ENCODE measurements around the gene PTGER1. TPM values are rescaled to one million over a fixed set of nuclear protein-coding genes. Genes with fewer than 3 reads are reported as not detected.

Gene PTGER1
- polyA plus RNA-seq, 1 donor (not counting 4 experiments of a cell fraction or from before 2014, with no cell fraction given), result not detected

- Histone ChIP-seq H3K4me3 (ENCODE audit: control insufficient read depth in 2 of 3, extremely low read depth in 1 of 3, insufficient read depth in 2 of 3, low read depth in 1 of 3, low read length in 3 of 3) (no peak overlapping the region), H4K20me1 (ENCODE audit: control insufficient read depth, extremely low read depth, insufficient read depth, low read length) (peaks cover 5% of the 10 kb centered on the region), H3K27ac (ENCODE audit: control insufficient read depth, insufficient read depth, low read length) (no peak overlapping the region), H3K9ac (ENCODE audit: control insufficient read depth, extremely low read depth, insufficient read depth, low read length) (no peak overlapping the region), H3K9me1 (ENCODE audit: control insufficient read depth, extremely low read depth, insufficient read depth, low read length) (no peaks in the 10 kb centered on the region), H2AFZ (ENCODE audit: control insufficient read depth, low read length) (no peak overlapping the region), H3K4me1 (ENCODE audit: control insufficient read depth, extremely low read depth, insufficient read depth, low read length) (peaks cover 26% of the 10 kb centered on the region), H3K36me3 (ENCODE audit: control insufficient read depth in 2 of 2, extremely low read depth in 1 of 2, insufficient read depth in 2 of 2, low read length in 2 of 2) (peaks cover 27 to 41% of the 10 kb centered on the region in 2 experiments), H3K79me2 (ENCODE audit: control insufficient read depth, insufficient read depth, low read length) (peaks cover 9% of the 10 kb centered on the region), H3K4me2 (ENCODE audit: control insufficient read depth, extremely low read depth, insufficient read depth, low read depth, low read length) (no peak overlapping the region), H3K27me3 (ENCODE audit: control insufficient read depth, extremely low read depth, insufficient read depth, low read length) (peaks cover 3% of the 10 kb centered on the region), H3K9me3 (ENCODE audit: control insufficient read depth, low read depth, low read length) (no peaks in the 10 kb centered on the region)
- TF ChIP-seq EZH2 (IDR thresholded peaks at IDR 0.05; ENCODE audit: low read length) (no peak), CTCF (optimal IDR thresholded peaks at IDR 0.05 in 1 of 3, IDR thresholded peaks at IDR 0.05 in 1 of 3, conservative IDR thresholded peaks at IDR 0.05 in 1 of 3; ENCODE audit: extremely low read depth in 1 of 3, insufficient read depth in 2 of 3, low read length in 3 of 3) (no peak)
- dilution Hi-C loops (cut with MboI; ENCODE audit: extremely low pct_ligation_motif_present, low sequenced_read_pairs), result no loop called here
- no peak for DNase-seq (ENCODE audit: low read depth, low spot score)
- no peak for FAIRE-seq
Observed at GRCh38 chr19:14478113-14478545, 3.0 kb upstream of the PTGER1 start.

- Histone ChIP-seq H3K4me3 (ENCODE audit: control insufficient read depth in 2 of 3, extremely low read depth in 1 of 3, insufficient read depth in 2 of 3, low read depth in 1 of 3, low read length in 3 of 3) (no peak overlapping the region), H3K79me2 (ENCODE audit: control insufficient read depth, insufficient read depth, low read length) (peaks cover 9% of the 10 kb centered on the region), H3K4me2 (ENCODE audit: control insufficient read depth, extremely low read depth, insufficient read depth, low read depth, low read length) (no peak overlapping the region), H3K9ac (ENCODE audit: control insufficient read depth, extremely low read depth, insufficient read depth, low read length) (no peak overlapping the region), H3K27me3 (ENCODE audit: control insufficient read depth, extremely low read depth, insufficient read depth, low read length) (peaks cover 6% of the 10 kb centered on the region), H3K9me3 (ENCODE audit: control insufficient read depth, low read depth, low read length) (no peaks in the 10 kb centered on the region), H4K20me1 (ENCODE audit: control insufficient read depth, extremely low read depth, insufficient read depth, low read length) (peaks cover 5% of the 10 kb centered on the region), H3K4me1 (ENCODE audit: control insufficient read depth, extremely low read depth, insufficient read depth, low read length) (peaks cover 26% of the 10 kb centered on the region), H3K9me1 (ENCODE audit: control insufficient read depth, extremely low read depth, insufficient read depth, low read length) (no peaks in the 10 kb centered on the region), H2AFZ (ENCODE audit: control insufficient read depth, low read length) (no peak overlapping the region), H3K27ac (ENCODE audit: control insufficient read depth, insufficient read depth, low read length) (no peak overlapping the region), H3K36me3 (ENCODE audit: control insufficient read depth in 2 of 2, extremely low read depth in 1 of 2, insufficient read depth in 2 of 2, low read length in 2 of 2) (peaks cover 27 to 41% of the 10 kb centered on the region in 2 experiments)
- no peak for FAIRE-seq
- dilution Hi-C loops (cut with MboI; ENCODE audit: extremely low pct_ligation_motif_present, low sequenced_read_pairs), result no loop called here
- no peak for DNase-seq (ENCODE audit: low read depth, low spot score)
- TF ChIP-seq CTCF (optimal IDR thresholded peaks at IDR 0.05 in 1 of 3, IDR thresholded peaks at IDR 0.05 in 1 of 3, conservative IDR thresholded peaks at IDR 0.05 in 1 of 3; ENCODE audit: extremely low read depth in 1 of 3, insufficient read depth in 2 of 3, low read length in 3 of 3), result no peak
- TF ChIP-seq EZH2 (IDR thresholded peaks at IDR 0.05; ENCODE audit: low read length), result no peak
Observed at GRCh38 chr19:14477418-14478112, 2.4 kb upstream of the PTGER1 start.

Measured in keratinocyte (primary cell).